Measurements from ENCODE around the gene DNAJC22. TPM values are rescaled to one million over a fixed set of nuclear protein-coding genes. Genes with fewer than 3 reads are reported as not detected.

Gene DNAJC22
- total and polyA plus RNA-seq, 10 donors = 0.10 to 1.9 (median 0.70) TPM

Other genes starting within 250 kb of the DNAJC22 start
- gene LMBR1L, start 236.0 kb upstream of the DNAJC22 start, total RNA-seq = 100 to 1,000 TPM in 2 of 7 donors, 10 to 100 TPM in 5; 60.3 to 108 (median 85.8) TPM
- 10 to 100 TPM; 44.1 to 78.0 (median 61.2) TPM for gene LMBR1L, start 236.0 kb upstream of the DNAJC22 start, polyA plus RNA-seq
- 100 to 1,000 TPM; 326 to 706 (median 476) TPM for gene TUBA1B, start 215.5 kb upstream of the DNAJC22 start, total RNA-seq
- 100 to 1,000 TPM; 231 to 582 (median 476) TPM for gene TUBA1B, start 215.5 kb upstream of the DNAJC22 start, polyA plus RNA-seq
- gene TUBA1A, start 157.8 kb upstream of the DNAJC22 start, total RNA-seq = 100 to 1,000 TPM in 2 of 7 donors, 10 to 100 TPM in 5; 47.2 to 120 (median 71.7) TPM
- 10 to 100 TPM; 52.0 to 68.5 (median 66.4) TPM for gene TUBA1A, start 157.8 kb upstream of the DNAJC22 start, polyA plus RNA-seq
- 10 to 100 TPM; 36.3 to 71.7 (median 57.4) TPM for gene TUBA1C, start 81.8 kb upstream of the DNAJC22 start, total RNA-seq
- gene TUBA1C, start 81.8 kb upstream of the DNAJC22 start, polyA plus RNA-seq = 10 to 100 TPM; 44.0 to 89.6 (median 82.0) TPM
- gene PRPH, start 51.7 kb upstream of the DNAJC22 start, total RNA-seq = 1 to 10 TPM in 3 of 7 donors, under 1 TPM in 4; 0.26 to 2.6 (median 0.98) TPM
- gene PRPH, start 51.7 kb upstream of the DNAJC22 start, polyA plus RNA-seq = 1 to 10 TPM in 2 of 3 donors, under 1 TPM in 1; 0.67 to 3.0 (median 2.5) TPM
- gene TROAP, start 23.6 kb upstream of the DNAJC22 start, total RNA-seq = 10 to 100 TPM in 1 of 7 donors, 1 to 10 TPM in 6; 2.5 to 11.9 (median 4.0) TPM
- gene TROAP, start 23.6 kb upstream of the DNAJC22 start, polyA plus RNA-seq = 10 to 100 TPM in 1 of 3 donors, 1 to 10 TPM in 2; 3.2 to 10.8 (median 4.8) TPM
- not detected for gene C1QL4, start 9.7 kb upstream of the DNAJC22 start, total RNA-seq
- not detected for gene C1QL4, start 9.7 kb upstream of the DNAJC22 start, polyA plus RNA-seq
- gene SPATS2, start 20.6 kb downstream of the DNAJC22 start, total RNA-seq = 10 to 100 TPM; 15.8 to 27.0 (median 20.7) TPM
- gene SPATS2, start 20.6 kb downstream of the DNAJC22 start, polyA plus RNA-seq = 10 to 100 TPM in 1 of 3 donors, 1 to 10 TPM in 2; 7.1 to 10.1 (median 9.1) TPM
- gene KCNH3, start 192.1 kb downstream of the DNAJC22 start, total RNA-seq = 1 to 10 TPM in 4 of 7 donors, under 1 TPM in 3; 0.41 to 2.9 (median 1.0) TPM
- under 1 TPM; 0.33 to 0.83 (median 0.61) TPM for gene KCNH3, start 192.1 kb downstream of the DNAJC22 start, polyA plus RNA-seq
- gene MCRS1, start 221.3 kb downstream of the DNAJC22 start, total RNA-seq = 10 to 100 TPM; 44.3 to 63.5 (median 54.2) TPM
- gene MCRS1, start 221.3 kb downstream of the DNAJC22 start, polyA plus RNA-seq = 10 to 100 TPM; 44.1 to 64.7 (median 61.1) TPM

Data from spleen (tissue), 10 donors.